SK-N-SH (cell line): Measurements from ENCODE around the gene MAN1A2. TPM values are rescaled to one million over a fixed set of nuclear protein-coding genes. Genes with fewer than 3 reads are reported as not detected.
"Not testable (repeated sequence)": the region's sequence is repeated elsewhere in the genome, so short reads cannot be mapped to it uniquely, and the experiment has no call there.

ENCODE experiments used
- CTCF ChIA-PET: fragments of 300-600, 350-600 bp; formaldehyde crosslinking; extraction: SDS; loops from one replicate; lab custom pipeline; 2021; lab: Yijun Ruan, JAX
- POLR2A ChIA-PET: fragments of 350-600 bp; sonication (Branson Sonifier 250); formaldehyde crosslinking; extraction: SDS; loops from one replicate; lab custom pipeline; 2020; ENCODE audit warnings: antibody characterized with exemption, inconsistent platforms; lab: Yijun Ruan, JAX
- DNase-seq: peaks from one replicate; pipeline ENCODE4 v3.0.0; 2012
- H2AFZ ChIP-seq: fragments of 200-600 bp; sonication (generic); 2 replicates; pipeline ENCODE4 v1.8.1; 2016; ENCODE audit warnings: antibody characterized with exemption, mild to moderate bottlenecking, low read depth
- H3F3A ChIP-seq: fragments of 200-600 bp; sonication (generic); replicated peaks from 2 replicates; pipeline ENCODE3; 2016; ENCODE audit warnings: antibody characterized with exemption, mild to moderate bottlenecking; ENCODE audit not compliant: insufficient read depth
- H3K27ac ChIP-seq, 2 experiments: fragments of 200-500 bp in 1 of 2; fragments of 200-600 bp in 1 of 2; sonication (Bioruptor generic) in 1 of 2; sonication (generic), shearing (Covaris generic) in 1 of 2; 2 replicates each; pipeline versions ENCODE4 v1.5.1 to v1.6.1; 2014 to 2016; ENCODE audit warnings: low read depth in 2 of 2, inconsistent platforms in 1 of 2, low read length in 1 of 2, mild to moderate bottlenecking in 1 of 2, mixed read lengths in 1 of 2
- H3K27me3 ChIP-seq: fragments of 200-600 bp; sonication (generic), shearing (Covaris generic); 2 replicates; pipeline ENCODE4 v1.6.1; 2016; ENCODE audit warnings: mixed run types; ENCODE audit not compliant: insufficient read depth
- H3K36me3 ChIP-seq, 2 experiments: fragments of 200-500 bp in 1 of 2; fragments of 200-600 bp in 1 of 2; sonication (Bioruptor generic) in 1 of 2; sonication (generic) in 1 of 2; replicated peaks in 1 of 2; 2 replicates each; pipeline versions ENCODE3 to v1.5.1; 2014 to 2016; ENCODE audit warnings: low read length in 1 of 2, mild to moderate bottlenecking in 1 of 2; ENCODE audit not compliant: insufficient read depth in 2 of 2, control insufficient read depth in 1 of 2
- H3K4me1 ChIP-seq, 2 experiments: fragments of 200-500 bp in 1 of 2; fragments of 200-600 bp in 1 of 2; sonication (Bioruptor generic) in 1 of 2; sonication (generic), shearing (Covaris generic) in 1 of 2; 2 replicates each; pipeline versions ENCODE4 v1.5.1 to v1.6.1; 2014 to 2016; ENCODE audit warnings: low read depth in 1 of 2, low read length in 1 of 2, mixed run types in 1 of 2; ENCODE audit not compliant: insufficient read depth in 2 of 2, control insufficient read depth in 1 of 2
- H3K4me2 ChIP-seq: fragments of 200-600 bp; sonication (generic), shearing (Covaris generic); 2 replicates; pipeline ENCODE4 v1.6.1; 2017; ENCODE audit warnings: mixed run types
- H3K4me3 ChIP-seq, 2 experiments: fragments of 200-500 bp in 1 of 2; fragments of 200-600 bp in 1 of 2; sonication (Bioruptor generic) in 1 of 2; sonication (generic), shearing (Covaris generic) in 1 of 2; 2 replicates each; pipeline versions ENCODE4 v1.5.1 to v1.8.1; 2014 to 2016; ENCODE audit warnings: low read depth in 2 of 2, inconsistent platforms in 1 of 2, low read length in 1 of 2, mild to moderate bottlenecking in 1 of 2, mixed read lengths in 1 of 2, moderate library complexity in 1 of 2
- H3K79me2 ChIP-seq: fragments of 200-600 bp; sonication (generic); 2 replicates; pipeline ENCODE4 v1.8.1; 2017; ENCODE audit warnings: mild to moderate bottlenecking; ENCODE audit not compliant: insufficient read depth
- H3K9ac ChIP-seq: fragments of 200-600 bp; sonication (generic); 2 replicates; pipeline ENCODE4 v1.6.1; 2017; ENCODE audit warnings: mixed run types
- H3K9me2 ChIP-seq: fragments of 200-600 bp; sonication (generic); 2 replicates; pipeline ENCODE4 v1.6.1; 2017; ENCODE audit warnings: mixed run types
- H3K9me3 ChIP-seq: fragments of 200-600 bp; sonication (generic); 2 replicates; pipeline ENCODE4 v1.6.1; 2017; ENCODE audit warnings: mixed run types, mild to moderate bottlenecking, moderate library complexity
- H4K20me1 ChIP-seq: fragments of 200-600 bp; sonication (generic); 2 replicates; pipeline ENCODE4 v1.6.1; 2017; ENCODE audit warnings: mild to moderate bottlenecking, mixed run types; ENCODE audit not compliant: insufficient read depth
- EP300 ChIP-seq, 2 experiments: IDR thresholded peaks; 2 replicates each; pipeline versions ENCODE4 v1.4.0 to v1.6.1; 2012; ENCODE audit warnings: borderline replicate concordance in 1 of 2, low read depth in 1 of 2, low read length in 1 of 2
- FOXM1 ChIP-seq: IDR thresholded peaks from 2 replicates; pipeline ENCODE4 v1.4.0; 2012; ENCODE audit warnings: low read depth, mild to moderate bottlenecking
- GABPA ChIP-seq: IDR thresholded peaks from 2 replicates; pipeline ENCODE4 v1.4.0; 2012; ENCODE audit warnings: low read depth, mild to moderate bottlenecking
- JUND ChIP-seq: IDR thresholded peaks from 2 replicates; pipeline ENCODE4 v1.4.0; 2012
- NFIC ChIP-seq: IDR thresholded peaks from 2 replicates; pipeline ENCODE4 v1.4.0; 2012; ENCODE audit warnings: borderline replicate concordance
- RAD21 ChIP-seq: IDR thresholded peaks from 2 replicates; pipeline ENCODE4 v1.6.1; 2012; ENCODE audit warnings: mild to moderate bottlenecking, low read length
- SIN3A ChIP-seq: IDR thresholded peaks from 2 replicates; pipeline ENCODE4 v1.6.1; 2012; ENCODE audit warnings: low read depth, mild to moderate bottlenecking, low read length, moderate library complexity, borderline replicate concordance
- TAF1 ChIP-seq: IDR thresholded peaks from 2 replicates; pipeline ENCODE4 v1.6.1; 2012; ENCODE audit warnings: low read depth, mild to moderate bottlenecking, low read length, moderate library complexity, borderline replicate concordance
- TCF12 ChIP-seq: IDR thresholded peaks from 2 replicates; pipeline ENCODE4 v1.4.0; 2012
- TEAD4 ChIP-seq: IDR thresholded peaks from 2 replicates; pipeline ENCODE4 v1.4.0; 2012; ENCODE audit warnings: mild to moderate bottlenecking, borderline replicate concordance; ENCODE audit not compliant: insufficient read depth
- WGBS: methylation state at CpG from one replicate; pipeline ENCODE4 v1.1.6; 2017; ENCODE audit warnings: low lambda C conversion rate; 5-methylcytosine and 5-hydroxymethylcytosine counted together
- polyA plus RNA-seq, 3 experiments: library from polyadenylated mRNA; depleted of rRNA; stranded (reverse); fragments of >200 nt; gene quantifications; 2 replicates each; pipeline ENCODE4 v1.2.3, GENCODE V29; 2012
- TF ChIP-seq, protein P1 (sequence below): fragments of 150-350 bp; IDR thresholded peaks from 2 replicates; pipeline ENCODE4 v1.6.1; 2016; ENCODE audit warnings: mild to moderate bottlenecking, low read depth, low read length
- TF ChIP-seq, protein P2 (sequence below): IDR thresholded peaks from 2 replicates; pipeline ENCODE4 v1.4.0; 2012; ENCODE audit warnings: low read depth, borderline replicate concordance
- TF ChIP-seq, protein P3 (sequence below): IDR thresholded peaks from 2 replicates; pipeline ENCODE4; 2012

MAN1A2 gene
- polyA plus RNA-seq, 1 of the 3 experiments (the other 2 are of a cell fraction): 6.0 TPM

DNA sequence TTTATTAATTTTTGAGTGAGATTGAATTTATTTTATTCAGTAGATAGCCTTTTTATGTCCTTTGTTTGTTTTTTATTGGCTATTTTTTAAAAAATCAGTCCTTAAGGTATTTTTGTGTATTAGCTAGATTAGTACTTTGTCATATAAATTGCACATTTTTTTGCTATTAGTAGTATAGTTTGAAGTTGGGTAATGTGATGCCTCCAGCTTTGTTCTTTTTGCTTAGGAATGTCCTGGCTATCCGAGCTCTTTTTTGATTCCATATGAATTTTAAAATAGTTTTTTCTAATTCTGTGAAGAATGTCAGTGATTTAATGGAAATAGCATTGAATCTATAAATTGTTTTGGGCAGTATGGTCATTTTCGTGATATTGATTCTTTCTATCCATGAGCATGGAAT lies 80.4 kb downstream of the MAN1A2 start:
- WGBS: 59% methylated on average over 2 of the region's 2 CpGs
- H3K27me3 ChIP-seq: no peaks in the 10 kb centered on the region
- POLR2A ChIA-PET: no interaction called here
- H3K4me1 ChIP-seq: no peaks in the 10 kb centered on the region
- H3K4me3 ChIP-seq: no peak overlapping the region
- H4K20me1 ChIP-seq: no peaks in the 10 kb centered on the region
- no peak overlapping the region for H3K4me2 ChIP-seq
- peaks cover 10% of the 10 kb centered on the region; the same call in 1 of the 2 replicates for H3K9me3 ChIP-seq
- no peak overlapping the region for H3K27ac ChIP-seq
- H3F3A ChIP-seq: peaks cover 5% of the 10 kb centered on the region
- H3K79me2 ChIP-seq: no peaks in the 10 kb centered on the region
- H2AFZ ChIP-seq: no peak overlapping the region
- TF ChIP-seq, protein P1, sequence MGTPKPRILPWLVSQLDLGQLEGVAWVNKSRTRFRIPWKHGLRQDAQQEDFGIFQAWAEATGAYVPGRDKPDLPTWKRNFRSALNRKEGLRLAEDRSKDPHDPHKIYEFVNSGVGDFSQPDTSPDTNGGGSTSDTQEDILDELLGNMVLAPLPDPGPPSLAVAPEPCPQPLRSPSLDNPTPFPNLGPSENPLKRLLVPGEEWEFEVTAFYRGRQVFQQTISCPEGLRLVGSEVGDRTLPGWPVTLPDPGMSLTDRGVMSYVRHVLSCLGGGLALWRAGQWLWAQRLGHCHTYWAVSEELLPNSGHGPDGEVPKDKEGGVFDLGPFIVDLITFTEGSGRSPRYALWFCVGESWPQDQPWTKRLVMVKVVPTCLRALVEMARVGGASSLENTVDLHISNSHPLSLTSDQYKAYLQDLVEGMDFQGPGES: no peak
- no peak for TF ChIP-seq GABPA
- no peak for TF ChIP-seq TCF12
- TF ChIP-seq TAF1: no peak
- TF ChIP-seq SIN3A: no peak
- TF ChIP-seq FOXM1: no peak
- TF ChIP-seq, protein P2, sequence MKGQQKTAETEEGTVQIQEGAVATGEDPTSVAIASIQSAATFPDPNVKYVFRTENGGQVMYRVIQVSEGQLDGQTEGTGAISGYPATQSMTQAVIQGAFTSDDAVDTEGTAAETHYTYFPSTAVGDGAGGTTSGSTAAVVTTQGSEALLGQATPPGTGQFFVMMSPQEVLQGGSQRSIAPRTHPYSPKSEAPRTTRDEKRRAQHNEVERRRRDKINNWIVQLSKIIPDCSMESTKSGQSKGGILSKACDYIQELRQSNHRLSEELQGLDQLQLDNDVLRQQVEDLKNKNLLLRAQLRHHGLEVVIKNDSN: no peak
- CTCF ChIA-PET: no interaction called here
- no peak for DNase-seq
- H3K36me3 ChIP-seq: peaks cover 8 to 48% of the 10 kb centered on the region in 2 experiments
- H3K9me2 ChIP-seq: no peaks in the 10 kb centered on the region
- H3K9ac ChIP-seq: no peak overlapping the region

DNA sequence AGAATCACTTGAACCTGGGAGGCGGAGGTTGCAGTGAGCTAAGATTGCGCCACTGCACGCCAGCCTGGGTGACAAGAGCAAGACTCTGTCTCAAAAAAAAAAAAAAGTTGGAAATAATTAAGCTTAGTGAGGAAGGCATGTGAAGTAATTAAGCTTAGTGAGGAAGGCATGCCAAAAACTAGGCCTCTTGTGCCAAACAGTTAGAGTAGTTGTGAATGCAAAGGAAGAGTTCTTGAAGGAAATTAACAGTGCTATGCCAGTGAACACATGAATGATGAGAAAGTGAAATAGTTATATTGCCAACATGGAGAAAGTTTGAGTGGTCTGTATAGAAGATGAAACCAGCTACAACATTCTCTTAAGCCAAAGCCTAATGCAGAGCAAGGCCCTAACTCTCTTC lies 85.0 kb downstream of the MAN1A2 start:
- CTCF ChIA-PET: no interaction called here
- H3K9me3 ChIP-seq: no peaks in the 10 kb centered on the region
- no peak overlapping the region for H3K27ac ChIP-seq
- DNase-seq: no peak
- peaks cover 5% of the 10 kb centered on the region for H3F3A ChIP-seq
- no peaks in the 10 kb centered on the region for H3K9me2 ChIP-seq
- H3K4me2 ChIP-seq: no peak overlapping the region
- H3K4me3 ChIP-seq: no peak overlapping the region
- H4K20me1 ChIP-seq: no peaks in the 10 kb centered on the region
- H3K79me2 ChIP-seq: no peaks in the 10 kb centered on the region
- 95% methylated on average over 3 of the region's 3 CpGs for WGBS
- peaks cover 2 to 18% of the 10 kb centered on the region in 2 experiments for H3K36me3 ChIP-seq
- H3K27me3 ChIP-seq: no peaks in the 10 kb centered on the region
- no peak overlapping the region for H3K9ac ChIP-seq
- POLR2A ChIA-PET: no interaction called here
- H2AFZ ChIP-seq: no peak overlapping the region
- TF ChIP-seq GABPA: no peak
- no peak for TF ChIP-seq NFIC
- TF ChIP-seq, protein P3, sequence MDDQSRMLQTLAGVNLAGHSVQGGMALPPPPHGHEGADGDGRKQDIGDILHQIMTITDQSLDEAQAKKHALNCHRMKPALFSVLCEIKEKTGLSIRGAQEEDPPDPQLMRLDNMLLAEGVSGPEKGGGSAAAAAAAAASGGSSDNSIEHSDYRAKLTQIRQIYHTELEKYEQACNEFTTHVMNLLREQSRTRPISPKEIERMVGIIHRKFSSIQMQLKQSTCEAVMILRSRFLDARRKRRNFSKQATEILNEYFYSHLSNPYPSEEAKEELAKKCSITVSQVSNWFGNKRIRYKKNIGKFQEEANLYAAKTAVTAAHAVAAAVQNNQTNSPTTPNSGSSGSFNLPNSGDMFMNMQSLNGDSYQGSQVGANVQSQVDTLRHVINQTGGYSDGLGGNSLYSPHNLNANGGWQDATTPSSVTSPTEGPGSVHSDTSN: no peak
- TF ChIP-seq JUND: no peak
- TF ChIP-seq, all 33 proteins: peak for 0
- H3K4me1 ChIP-seq: no peaks in the 10 kb centered on the region

DNA sequence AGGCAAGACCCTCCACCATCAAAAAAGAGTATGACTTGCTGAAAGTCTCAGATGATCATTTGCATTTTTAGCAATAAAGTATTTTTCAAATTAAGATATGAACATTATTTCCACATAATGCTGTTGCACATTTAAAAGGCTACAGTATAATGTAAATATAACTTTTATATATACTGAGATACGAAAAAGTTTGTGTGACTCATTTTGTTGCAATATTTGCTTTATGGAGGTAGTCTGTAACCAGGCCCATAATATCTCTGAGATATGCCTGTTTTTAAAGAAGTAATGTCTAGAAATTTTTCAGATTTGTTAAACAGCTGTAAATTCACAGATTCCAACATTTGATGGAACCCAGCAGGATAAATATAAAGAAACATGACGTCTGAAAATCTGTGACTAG lies 86.7 kb downstream of the MAN1A2 start:
- no peaks in the 10 kb centered on the region for H3K27me3 ChIP-seq
- no peak overlapping the region for H3K27ac ChIP-seq
- peaks cover 2 to 9% of the 10 kb centered on the region in 2 experiments for H3K36me3 ChIP-seq
- no peaks in the 10 kb centered on the region for H3F3A ChIP-seq
- no peaks in the 10 kb centered on the region for H3K9me2 ChIP-seq
- no peaks in the 10 kb centered on the region for H3K4me1 ChIP-seq
- no peak overlapping the region for H3K9ac ChIP-seq
- H4K20me1 ChIP-seq: no peaks in the 10 kb centered on the region
- H3K9me3 ChIP-seq: no peaks in the 10 kb centered on the region
- H2AFZ ChIP-seq: no peak overlapping the region
- H3K4me2 ChIP-seq: no peak overlapping the region
- H3K79me2 ChIP-seq: no peaks in the 10 kb centered on the region
- CTCF ChIA-PET: no interaction called here
- no peak for TF ChIP-seq TEAD4
- TF ChIP-seq RAD21: no peak
- no peak for TF ChIP-seq SIN3A
- TF ChIP-seq, protein P2: no peak
- no peak for TF ChIP-seq EP300 (IDR thresholded peaks at IDR 0.05; ENCODE audit: borderline replicate concordance in 1 of 2, low read depth in 1 of 2, low read length in 1 of 2)
- 90% methylated on average over 2 of the region's 2 CpGs for WGBS
- POLR2A ChIA-PET: no interaction called here
- DNase-seq: no peak
- H3K4me3 ChIP-seq: no peak overlapping the region

DNA sequence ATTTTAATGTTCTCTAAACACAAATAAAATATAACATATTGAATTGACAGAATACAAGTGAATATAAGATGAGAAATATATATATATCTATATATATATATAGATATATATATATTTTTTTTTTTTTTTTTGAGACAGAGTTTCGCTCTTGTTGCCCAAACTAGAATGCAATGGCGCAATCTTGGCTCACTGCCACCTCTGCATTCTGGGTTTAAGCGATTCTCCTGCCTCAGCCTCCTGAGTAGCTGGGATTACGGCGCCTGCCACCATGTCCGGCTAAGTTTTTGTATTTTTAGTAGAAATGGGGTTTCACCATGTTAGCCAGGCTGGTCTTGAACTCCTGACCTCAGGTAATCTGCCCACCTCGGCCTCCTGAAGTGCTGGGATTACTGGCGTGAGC lies 91.2 kb downstream of the MAN1A2 start:
- H3K27me3 ChIP-seq, CTCF ChIA-PET, H3F3A ChIP-seq, H2AFZ ChIP-seq, H3K79me2 ChIP-seq, H3K4me2 ChIP-seq, H3K4me3 ChIP-seq, H3K4me1 ChIP-seq, POLR2A ChIA-PET, H3K9me2 ChIP-seq, H3K9me3 ChIP-seq, H3K27ac ChIP-seq, H4K20me1 ChIP-seq, DNase-seq, H3K9ac ChIP-seq: not testable (repeated sequence)
- peaks cover 8 to 23% of the 10 kb centered on the region in 2 experiments for H3K36me3 ChIP-seq
- WGBS: 83% methylated on average over 5 of the region's 8 CpGs
